Peyer's patch (tissue), 4 donors: ENCODE results near the gene CDH4. TPM values are rescaled to one million over a fixed set of nuclear protein-coding genes. Genes with fewer than 3 reads are reported as not detected.

Experiments used
- DNase-seq, 3 donors: peaks; one replicate each; pipeline ENCODE4 v3.0.0-alpha.2; 2017 to 2019
- H3K27ac ChIP-seq, 4 donors: fragments of 200-600 bp; sonication (generic); one replicate each; pipeline ENCODE4 v1.5.1; 2016 to 2019
- H3K27me3 ChIP-seq, 2 donors: fragments of 200-600 bp; sonication (generic); one replicate each; pipeline ENCODE4 v1.5.1; 2019
- H3K36me3 ChIP-seq, 3 donors: fragments of 200-600 bp; sonication (generic); one replicate each; pipeline ENCODE4 v1.5.1; 2016 to 2019
- H3K4me1 ChIP-seq, 4 donors: fragments of 200-600 bp; sonication (generic); one replicate each; pipeline ENCODE4 v1.5.1; 2016 to 2019
- H3K4me3 ChIP-seq, 4 donors: fragments of 200-600 bp; sonication (generic); 1 replicate in 3 of 4; 2 replicates in 1 of 4; pipeline ENCODE4 v1.5.1; 2016 to 2019; ENCODE audit warnings: mild to moderate bottlenecking in 1 of 4
- H3K9me3 ChIP-seq, 4 donors: fragments of 200-600 bp; sonication (generic); one replicate each; pipeline ENCODE4 v1.5.1; 2016 to 2019; ENCODE audit warnings: mild to moderate bottlenecking in 1 of 4
- POLR2A ChIP-seq, 2 donors: fragments of 450-650 bp; IDR thresholded peaks; one replicate each; pipeline ENCODE4 v1.5.1; 2017; ENCODE audit warnings: antibody characterized with exemption in 2 of 2, mild to moderate bottlenecking in 2 of 2, moderate library complexity in 2 of 2
- total RNA-seq, 4 donors: library from RNA; depleted of rRNA; stranded (reverse); fragments of >200 nt; gene quantifications; one replicate each; pipeline ENCODE4 v1.1.0, GENCODE V29; 2016
- TF ChIP-seq, protein P1 (sequence below), 6 experiments: fragments of 450-650 bp in 4 of 6; fragments of 200-600 bp in 2 of 6; sonication (generic) in 1 of 6; IDR thresholded peaks; one replicate each; pipeline ENCODE4 v1.5.1; 2017 to 2019; ENCODE audit warnings: antibody characterized with exemption in 6 of 6, mild to moderate bottlenecking in 3 of 6, moderate library complexity in 1 of 6

CDH4 gene
- total RNA-seq, 4 donors from 2014 or later = 0.27 TPM; not detected in 3

DNA sequence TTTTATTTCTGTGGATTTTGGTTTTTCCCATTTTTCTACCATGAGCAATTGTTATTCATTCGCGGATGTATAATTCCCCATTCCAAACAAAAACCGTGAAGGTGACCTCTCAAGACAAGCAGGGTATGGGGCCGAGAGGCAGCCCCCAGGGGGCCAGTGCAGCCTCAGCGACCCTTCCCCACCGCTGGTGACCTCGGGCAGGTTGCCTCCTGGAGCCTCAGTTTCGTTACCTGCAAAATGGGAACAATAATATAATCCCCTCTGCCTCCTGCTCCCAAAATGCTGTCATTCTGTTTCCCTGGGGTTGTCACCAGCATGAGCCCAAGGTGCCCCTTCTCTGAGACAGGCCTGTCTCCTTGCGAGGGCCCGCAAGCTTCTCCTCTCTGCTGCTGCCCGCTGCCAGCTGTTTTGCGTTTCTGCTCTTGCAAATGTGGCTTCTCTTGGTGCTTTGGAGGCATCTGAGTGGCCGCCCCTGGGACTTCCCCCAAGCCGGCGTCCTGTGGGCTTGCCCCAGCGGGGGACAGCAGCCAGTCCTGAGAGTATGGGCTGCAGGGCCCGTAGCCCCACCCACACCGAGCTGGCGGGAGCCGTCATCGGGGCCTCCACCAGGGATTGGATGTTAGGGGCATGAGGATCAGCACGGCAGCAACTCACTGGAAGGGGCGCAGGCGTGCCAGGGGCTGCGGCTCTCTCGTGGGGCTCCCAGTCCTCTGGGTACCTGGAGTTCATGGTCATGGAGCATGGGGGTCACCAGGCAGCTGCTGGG, 651.7 kb downstream of the CDH4 start:
- no peaks in the 10 kb centered on the region for H3K4me1 ChIP-seq
- DNase-seq = no peak
- H3K9me3 ChIP-seq = no peaks in the 10 kb centered on the region
- no peak overlapping the region for H3K27ac ChIP-seq
- TF ChIP-seq, protein P1, sequence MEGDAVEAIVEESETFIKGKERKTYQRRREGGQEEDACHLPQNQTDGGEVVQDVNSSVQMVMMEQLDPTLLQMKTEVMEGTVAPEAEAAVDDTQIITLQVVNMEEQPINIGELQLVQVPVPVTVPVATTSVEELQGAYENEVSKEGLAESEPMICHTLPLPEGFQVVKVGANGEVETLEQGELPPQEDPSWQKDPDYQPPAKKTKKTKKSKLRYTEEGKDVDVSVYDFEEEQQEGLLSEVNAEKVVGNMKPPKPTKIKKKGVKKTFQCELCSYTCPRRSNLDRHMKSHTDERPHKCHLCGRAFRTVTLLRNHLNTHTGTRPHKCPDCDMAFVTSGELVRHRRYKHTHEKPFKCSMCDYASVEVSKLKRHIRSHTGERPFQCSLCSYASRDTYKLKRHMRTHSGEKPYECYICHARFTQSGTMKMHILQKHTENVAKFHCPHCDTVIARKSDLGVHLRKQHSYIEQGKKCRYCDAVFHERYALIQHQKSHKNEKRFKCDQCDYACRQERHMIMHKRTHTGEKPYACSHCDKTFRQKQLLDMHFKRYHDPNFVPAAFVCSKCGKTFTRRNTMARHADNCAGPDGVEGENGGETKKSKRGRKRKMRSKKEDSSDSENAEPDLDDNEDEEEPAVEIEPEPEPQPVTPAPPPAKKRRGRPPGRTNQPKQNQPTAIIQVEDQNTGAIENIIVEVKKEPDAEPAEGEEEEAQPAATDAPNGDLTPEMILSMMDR (IDR thresholded peaks at IDR 0.05) = no peak
- TF ChIP-seq POLR2A (IDR thresholded peaks at IDR 0.05) = no peak
- H3K27me3 ChIP-seq = no peaks in the 10 kb centered on the region
- H3K36me3 ChIP-seq = no peaks in the 10 kb centered on the region
- H3K4me3 ChIP-seq = no peak overlapping the region

DNA sequence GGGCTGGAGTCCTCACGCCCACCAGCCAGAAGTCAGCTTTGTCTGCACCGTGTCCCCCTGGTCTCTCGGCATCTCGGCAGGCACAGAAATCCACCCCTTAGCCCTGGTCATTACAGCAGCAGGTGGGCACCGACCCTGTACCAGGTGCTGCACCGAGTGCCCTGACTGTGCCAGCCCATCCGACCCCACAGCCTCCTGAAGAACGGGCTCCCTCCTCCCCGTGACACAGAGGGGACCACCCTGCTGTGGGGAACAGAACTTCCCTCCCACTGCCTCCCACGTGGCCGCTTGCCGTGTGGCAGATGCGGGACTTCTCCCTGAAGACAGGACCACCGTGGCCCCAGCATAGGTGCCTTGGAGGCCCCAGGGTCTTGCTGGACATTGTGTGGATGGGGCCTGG, 652.4 kb downstream of the CDH4 start:
- no peak overlapping the region for H3K4me3 ChIP-seq
- no peaks in the 10 kb centered on the region for H3K9me3 ChIP-seq
- DNase-seq = no peak
- no peaks in the 10 kb centered on the region for H3K36me3 ChIP-seq
- no peaks in the 10 kb centered on the region for H3K4me1 ChIP-seq
- H3K27ac ChIP-seq = no peak overlapping the region
- no peaks in the 10 kb centered on the region for H3K27me3 ChIP-seq
- TF ChIP-seq, protein P1 (IDR thresholded peaks at IDR 0.05) = no peak
- no peak for TF ChIP-seq POLR2A (IDR thresholded peaks at IDR 0.05)

DNA sequence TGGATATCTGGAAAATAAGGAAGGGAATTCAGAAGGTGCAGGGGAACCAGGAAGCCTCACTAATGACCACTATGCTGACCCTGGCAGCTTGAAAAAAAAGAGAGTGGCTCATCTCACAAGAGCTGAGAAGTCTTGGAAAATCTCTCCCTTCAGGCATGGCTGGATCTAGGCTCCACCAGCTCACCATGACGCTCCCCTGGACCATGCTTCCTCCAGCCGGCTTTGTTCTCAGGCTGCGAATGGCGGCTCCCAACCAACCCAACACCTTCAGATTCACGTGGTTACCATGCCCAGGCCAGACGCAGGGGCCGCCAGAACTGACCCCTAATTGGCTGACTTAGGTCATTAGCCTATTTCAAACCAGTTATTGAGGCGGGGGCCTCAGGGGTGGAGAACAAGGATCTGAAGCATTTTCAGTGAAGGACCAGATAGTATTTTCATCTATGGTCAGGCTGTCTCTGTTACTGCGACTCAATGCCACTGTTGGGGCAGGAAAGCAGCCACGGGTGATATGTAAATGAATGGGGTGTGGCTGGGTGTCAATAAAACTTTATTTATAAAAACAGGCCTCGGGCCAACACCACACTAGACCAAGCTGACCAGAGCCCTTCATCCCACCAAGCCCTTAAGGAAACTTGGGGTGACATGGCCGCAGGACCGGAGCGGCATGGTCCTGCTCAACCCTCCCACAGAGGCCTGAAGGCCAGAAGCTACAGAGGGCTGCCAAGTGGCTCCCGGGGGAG, 653.9 kb downstream of the CDH4 start:
- H3K36me3 ChIP-seq = no peaks in the 10 kb centered on the region
- no peak overlapping the region for H3K4me3 ChIP-seq
- H3K27ac ChIP-seq = no peak overlapping the region
- H3K4me1 ChIP-seq = no peaks in the 10 kb centered on the region
- DNase-seq = no peak
- H3K27me3 ChIP-seq = no peaks in the 10 kb centered on the region
- no peaks in the 10 kb centered on the region for H3K9me3 ChIP-seq
- no peak for TF ChIP-seq POLR2A (IDR thresholded peaks at IDR 0.05)
- TF ChIP-seq, protein P1 (IDR thresholded peaks at IDR 0.05) = no peak

DNA sequence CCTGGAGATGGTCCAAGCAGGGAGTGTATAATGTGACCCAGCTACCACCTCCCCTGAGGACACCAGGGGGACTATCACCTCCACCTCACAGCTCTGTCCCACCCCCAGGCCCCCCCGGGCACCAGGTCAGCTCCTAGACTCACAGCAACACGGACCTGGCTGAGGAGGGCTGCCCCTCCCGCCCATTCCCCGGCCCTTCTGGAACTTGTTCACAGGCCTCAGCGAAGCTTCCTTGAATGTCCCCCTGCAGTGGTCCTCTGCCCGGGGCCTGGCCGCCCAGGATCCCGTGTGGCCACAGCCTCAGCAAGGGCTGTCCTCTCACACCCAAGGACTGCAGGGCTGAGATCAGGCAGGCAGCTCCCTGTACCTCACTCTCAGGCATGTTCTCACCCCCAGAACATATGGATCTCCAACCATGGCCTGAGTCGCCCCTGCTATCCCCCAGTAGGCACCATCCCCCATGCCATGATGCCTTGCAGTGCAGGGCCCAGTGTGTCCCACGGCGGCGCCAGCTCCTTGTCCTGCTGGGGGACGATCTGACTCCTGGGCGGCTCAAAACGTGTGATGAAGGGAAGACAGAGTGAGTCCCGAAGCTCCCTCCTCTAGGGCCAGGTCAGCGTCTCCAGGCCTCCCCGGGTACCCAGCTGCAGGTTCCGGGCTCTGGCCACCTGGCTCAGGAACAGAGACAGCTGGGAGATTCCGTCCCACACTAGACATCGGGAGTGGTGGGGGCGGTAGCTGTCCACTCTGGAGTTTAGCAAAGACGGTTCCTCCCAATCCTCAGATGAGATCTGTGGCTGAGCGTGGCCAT, 655.2 kb downstream of the CDH4 start:
- no peak for TF ChIP-seq POLR2A (IDR thresholded peaks at IDR 0.05)
- TF ChIP-seq, protein P1 (IDR thresholded peaks at IDR 0.05) = no peak
- Histone ChIP-seq H3K4me3 (no peak overlapping the region), H3K4me1 (no peaks in the 10 kb centered on the region), H3K27ac (no peak overlapping the region), H3K36me3 (no peaks in the 10 kb centered on the region), H3K27me3 (no peaks in the 10 kb centered on the region), H3K9me3 (no peaks in the 10 kb centered on the region)
- DNase-seq = no peak

DNA sequence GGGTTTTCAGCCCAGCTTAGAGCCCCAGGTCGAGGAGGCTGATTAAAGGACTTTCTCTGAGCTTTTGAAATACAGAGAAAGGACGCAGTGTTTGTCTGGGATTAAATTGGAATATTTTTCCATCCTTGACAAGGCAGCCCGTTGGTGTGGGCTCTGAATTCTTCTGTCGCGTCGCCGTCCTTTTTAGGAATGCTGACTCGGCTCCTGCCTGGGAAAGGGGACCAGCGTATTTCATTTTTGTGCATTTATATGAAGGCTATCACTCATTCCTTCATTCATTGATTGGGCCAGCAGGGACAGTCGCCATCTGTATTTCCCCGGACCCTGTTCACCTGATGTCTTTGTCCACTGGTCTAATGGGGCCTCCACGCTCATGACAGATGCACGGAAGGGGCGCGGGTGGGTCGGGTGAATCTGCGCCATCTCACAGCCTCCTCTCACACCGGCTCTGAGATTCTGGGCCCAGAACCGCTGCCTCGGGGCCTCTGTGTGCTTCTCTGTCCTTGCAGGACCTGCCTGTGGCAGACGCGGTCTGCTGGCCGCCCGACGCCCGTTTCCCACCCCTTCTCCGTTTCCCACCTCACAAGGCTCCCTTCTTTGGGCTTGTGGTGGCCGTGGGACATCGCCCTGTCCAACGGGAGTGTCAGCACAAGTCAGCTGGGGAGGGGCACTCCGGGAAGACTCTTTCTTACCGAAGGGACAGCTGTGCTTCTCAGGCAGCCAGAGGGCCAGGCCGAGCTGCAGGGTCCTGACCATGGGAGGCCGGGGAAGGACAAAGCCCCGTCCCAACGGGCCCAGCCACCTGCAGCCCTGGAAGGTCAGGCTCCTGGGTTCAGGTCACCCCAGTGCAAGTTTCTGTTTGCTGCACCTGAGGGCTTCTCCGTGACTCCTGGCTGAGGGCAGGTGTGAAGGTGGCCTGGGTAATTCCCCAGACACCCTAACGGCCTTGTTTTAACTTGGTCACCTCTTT, 656.3 kb downstream of the CDH4 start:
- no peak for DNase-seq
- Histone ChIP-seq H3K27me3 (no peaks in the 10 kb centered on the region), H3K36me3 (no peaks in the 10 kb centered on the region), H3K4me3 (no peak overlapping the region), H3K9me3 (no peaks in the 10 kb centered on the region), H3K27ac (no peak overlapping the region), H3K4me1 (no peaks in the 10 kb centered on the region)
- TF ChIP-seq, protein P1 (IDR thresholded peaks at IDR 0.05) = no peak
- no peak for TF ChIP-seq POLR2A (IDR thresholded peaks at IDR 0.05)
